T-cell (primary cell): ENCODE measurements around the gene GSE1. TPM values are rescaled to one million over a fixed set of nuclear protein-coding genes. Genes with fewer than 3 reads are reported as not detected.

Experiments
- ATAC-seq, 4 experiments: fragments of 200-7000 bp in 3 of 4; fragments of 150-1000 bp in 1 of 4; cut with Tn5 transposase; replicated peaks in 1 of 4; 1 replicate in 3 of 4; 2 replicates in 1 of 4; pipeline ENCODE4 v1.10.0; 2021; ENCODE audit warnings: moderate library complexity in 3 of 4, mild to moderate bottlenecking in 2 of 4, moderate number of reproducible peaks in 1 of 4
- CTCF ChIA-PET, 2 donors: fragments of 300-600 bp; sonication (Branson Sonifier 250); formaldehyde crosslinking; loops; one replicate each; lab custom pipeline; 2022; ENCODE audit warnings: antibody characterized with exemption in 2 of 2; lab: Charles Lee
- POLR2A ChIA-PET, 2 donors: fragments of 300-600 bp; sonication (Branson Sonifier 250); formaldehyde crosslinking; loops; one replicate each; lab custom pipeline; 2022; ENCODE audit warnings: antibody characterized with exemption in 2 of 2; lab: Charles Lee
- DNase-seq, 35 experiments: peaks; one replicate each; pipeline versions ENCODE4 v3.0.0 to v3.0.0-alpha.2; 2013 to 2023
- H3K27ac ChIP-seq: one replicate; pipeline ENCODE4 v1.5.1; 2013; ENCODE audit warnings: low read length
- H3K27me3 ChIP-seq, 2 experiments: replicated peaks in 1 of 2; 1 replicate in 1 of 2; 2 replicates in 1 of 2; pipeline versions ENCODE4 v1.6.1 to v1.7.0; 2013; ENCODE audit warnings: low read length in 1 of 2, mixed read lengths in 1 of 2; ENCODE audit not compliant: control insufficient read depth in 2 of 2, insufficient read depth in 2 of 2; ENCODE audit errors: extremely low read depth in 1 of 2
- H3K36me3 ChIP-seq, 2 donors: 1 replicate in 1 of 2; 2 replicates in 1 of 2; pipeline versions ENCODE4 v1.6.1 to v1.7.0; 2013; ENCODE audit warnings: low read length in 1 of 2; ENCODE audit not compliant: control insufficient read depth in 2 of 2, insufficient read depth in 1 of 2; ENCODE audit errors: extremely low read depth in 1 of 2
- H3K4me1 ChIP-seq, 2 experiments: 1 replicate in 1 of 2; 2 replicates in 1 of 2; pipeline versions ENCODE4 v1.6.1 to v1.7.0; 2013; ENCODE audit warnings: low read length in 2 of 2, mixed read lengths in 1 of 2; ENCODE audit not compliant: insufficient read depth in 2 of 2, control insufficient read depth in 1 of 2; ENCODE audit errors: extremely low read depth in 1 of 2
- H3K4me3 ChIP-seq, 2 donors: 1 replicate in 1 of 2; 2 replicates in 1 of 2; pipeline versions ENCODE4 v1.5.1 to v1.7.0; 2013; ENCODE audit warnings: mild to moderate bottlenecking in 2 of 2, low read length in 1 of 2, moderate library complexity in 1 of 2; ENCODE audit not compliant: control insufficient read depth in 1 of 2; ENCODE audit errors: extremely low read depth in 1 of 2
- H3K9me3 ChIP-seq: 2 replicates; pipeline ENCODE4 v1.7.0; 2013
- H3K27ac Mint-ChIP-seq, 2 donors: one replicate each; pipeline ENCODE4 v1.8.0; 2020 to 2021; ENCODE audit warnings: mild to moderate bottlenecking in 2 of 2, mixed read lengths in 2 of 2
- H3K27me3 Mint-ChIP-seq, 2 donors: one replicate each; pipeline ENCODE4 v1.8.0; 2021 to 2022; ENCODE audit warnings: mixed read lengths in 2 of 2
- H3K36me3 Mint-ChIP-seq: one replicate; pipeline ENCODE4 v1.8.0; 2021; ENCODE audit warnings: mixed read lengths
- H3K4me1 Mint-ChIP-seq, 3 donors: one replicate each; pipeline ENCODE4 v1.8.0; 2020 to 2022; ENCODE audit warnings: mixed read lengths in 3 of 3, mild to moderate bottlenecking in 1 of 3
- H3K4me3 Mint-ChIP-seq, 3 donors: one replicate each; pipeline ENCODE4 v1.8.0; 2020 to 2022; ENCODE audit warnings: mild to moderate bottlenecking in 3 of 3, mixed read lengths in 3 of 3, moderate library complexity in 3 of 3
- H3K9me3 Mint-ChIP-seq, 3 donors: one replicate each; pipeline ENCODE4 v1.8.0; 2020 to 2022; ENCODE audit warnings: mixed read lengths in 3 of 3
- WGBS: methylation state at CpG from one replicate; pipeline ENCODE4 v1.1.5; 2013; ENCODE audit warnings: missing lambda C conversion rate; ENCODE audit not compliant: insufficient coverage; 5-methylcytosine and 5-hydroxymethylcytosine counted together
- total RNA-seq, 35 experiments: library from RNA in 6 of 35; stranded (reverse) in 6 of 35; fragments of 120-200 nt in 1 of 35; gene quantifications; one replicate each; pipeline versions ENCODE4 v1.2.1 to v1.2.4 and lab custom pipeline; 2013 to 2026

GSE1 gene
- total RNA-seq, 5 donors from 2014 or later (not counting 1 experiment from before 2014, with no cell fraction given): 29.1 to 61.7 (median 37.4) TPM

- Mint-ChIP-seq H3K9me3 (no peaks in the 10 kb centered on the region), H3K27ac (no peak overlapping the region), H3K36me3 (peaks cover 45% of the 10 kb centered on the region), H3K27me3 (no peaks in the 10 kb centered on the region), H3K4me3 (no peak overlapping the region), H3K4me1 (peaks cover 0 to 3% (median 0%) of the 10 kb centered on the region in 3 donors)
- DNase-seq (no peak), ATAC-seq (no peak)
- no peaks in the 10 kb centered on the region for H3K4me1 ChIP-seq
- no peak overlapping the region for H3K4me3 ChIP-seq
- ChIA-PET CTCF (no interaction called here), POLR2A (no interaction called here)
- H3K9me3 ChIP-seq: no peaks in the 10 kb centered on the region
- 98% methylated on average over 31 of the region's 38 CpGs for WGBS
- no peaks in the 10 kb centered on the region for H3K27me3 ChIP-seq
- H3K27ac ChIP-seq: no peak overlapping the region
- peaks cover 39 to 76% of the 10 kb centered on the region in 2 donors for H3K36me3 ChIP-seq
Observed at GRCh38 chr16:85662976-85663830, 50.1 kb downstream of the GSE1 start.

GRCh38 chr16:85663891-85664321 is 50.8 kb downstream of the GSE1 start:
- ChIA-PET CTCF (no interaction called here), POLR2A (no interaction called here)
- no peaks in the 10 kb centered on the region for H3K9me3 Mint-ChIP-seq
- no peaks in the 10 kb centered on the region for H3K27me3 Mint-ChIP-seq
- H3K4me1 ChIP-seq: no peaks in the 10 kb centered on the region
- H3K4me1 Mint-ChIP-seq: peaks cover 0 to 3% (median 0%) of the 10 kb centered on the region in 3 donors
- peaks cover 45% of the 10 kb centered on the region for H3K36me3 Mint-ChIP-seq
- 93% methylated on average over 7 of the region's 12 CpGs for WGBS
- H3K4me3 Mint-ChIP-seq: no peak overlapping the region
- H3K27me3 ChIP-seq: no peaks in the 10 kb centered on the region
- no peaks in the 10 kb centered on the region for H3K9me3 ChIP-seq
- no peak overlapping the region for H3K27ac Mint-ChIP-seq
- H3K27ac ChIP-seq: no peak overlapping the region
- H3K4me3 ChIP-seq: no peak overlapping the region
- DNase-seq (no peak), ATAC-seq (no peak)
- peaks cover 41 to 77% of the 10 kb centered on the region in 2 donors for H3K36me3 ChIP-seq

DNA sequence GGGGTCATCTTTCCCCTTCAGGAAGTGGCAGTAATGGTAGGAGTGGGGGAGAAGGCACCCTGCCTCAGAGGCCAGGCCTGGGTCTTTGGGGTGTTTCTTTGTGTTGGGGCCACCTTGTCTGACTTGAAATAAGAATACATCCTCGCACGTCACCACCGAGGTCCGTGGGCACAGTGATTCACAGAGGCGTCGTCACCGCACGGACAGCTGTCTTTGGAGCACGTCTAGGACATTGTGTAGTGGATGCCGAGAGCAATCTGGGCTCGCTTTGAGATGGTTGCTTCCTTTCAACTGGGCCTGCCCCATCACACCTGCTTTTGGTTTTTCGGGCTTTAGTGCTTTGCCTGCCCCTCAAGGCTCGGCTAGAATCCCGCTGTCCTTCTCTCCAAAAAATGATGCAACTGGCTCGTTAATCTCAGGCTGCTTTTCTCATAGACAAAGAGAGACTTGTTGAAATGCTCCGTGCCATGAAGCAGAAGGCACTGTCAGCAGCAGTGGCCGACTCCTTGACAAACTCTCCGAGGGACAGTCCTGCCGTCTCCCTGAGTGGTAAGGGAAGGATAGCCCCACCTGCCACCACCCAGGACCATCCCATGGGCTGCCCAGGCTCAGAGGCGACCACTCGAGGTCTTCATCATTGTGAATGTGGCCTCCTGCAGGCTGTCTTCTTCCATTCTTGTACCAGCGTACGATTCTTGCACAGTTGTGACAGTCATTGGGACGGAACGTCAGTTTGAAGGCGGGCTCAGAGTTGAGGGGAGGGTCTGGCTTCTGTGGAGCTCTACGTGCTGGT is 51.7 kb downstream of the GSE1 start:
- Mint-ChIP-seq H3K27me3 (no peaks in the 10 kb centered on the region), H3K9me3 (no peaks in the 10 kb centered on the region), H3K4me3 (no peak overlapping the region), H3K4me1 (peaks cover 0 to under 1% (median 0%) of the 10 kb centered on the region in 3 donors), H3K36me3 (peaks cover 48% of the 10 kb centered on the region), H3K27ac (no peak overlapping the region)
- Histone ChIP-seq H3K36me3 (peaks cover 40 to 78% of the 10 kb centered on the region in 2 donors), H3K27me3 (no peaks in the 10 kb centered on the region), H3K4me3 (no peak overlapping the region), H3K27ac (no peak overlapping the region), H3K4me1 (no peaks in the 10 kb centered on the region), H3K9me3 (no peaks in the 10 kb centered on the region)
- ChIA-PET POLR2A (no interaction called here), CTCF (no interaction called here)
- ATAC-seq: no peak
- WGBS: 94% methylated on average over 22 of the region's 27 CpGs
- no peak for DNase-seq

GRCh38 chr16:85665373-85665740 is 52.2 kb downstream of the GSE1 start:
- Mint-ChIP-seq H3K9me3 (no peaks in the 10 kb centered on the region), H3K27ac (no peak overlapping the region)
- no peak for DNase-seq

GRCh38 chr16:85665929-85666328 is 52.8 kb downstream of the GSE1 start:
- H3K27me3 ChIP-seq: no peaks in the 10 kb centered on the region
- no peaks in the 10 kb centered on the region for H3K9me3 ChIP-seq
- ChIA-PET CTCF (interaction anchor here in 1 of 2 donors (0.6 kb wide), 1 partner anchor 15 kb away, joined by 3 read pairs; no protein-coding TSS in a partner anchor), POLR2A (no interaction called here)
- Mint-ChIP-seq H3K4me3 (no peak overlapping the region), H3K4me1 (no peaks in the 10 kb centered on the region), H3K27me3 (no peaks in the 10 kb centered on the region), H3K9me3 (no peaks in the 10 kb centered on the region), H3K36me3 (peaks cover 52% of the 10 kb centered on the region), H3K27ac (no peak overlapping the region)
- DNase-seq: no peak
- ATAC-seq: no peak
- H3K36me3 ChIP-seq: peaks cover 43 to 86% of the 10 kb centered on the region in 2 donors
- no peak overlapping the region for H3K27ac ChIP-seq
- WGBS: 94% methylated on average over 13 of the region's 13 CpGs
- no peak overlapping the region for H3K4me3 ChIP-seq
- H3K4me1 ChIP-seq: no peaks in the 10 kb centered on the region

More at GRCh38 chr16:85665373-85665740, 52.2 kb downstream of the GSE1 start:
- CTCF ChIA-PET: no interaction called here
- no peak overlapping the region for H3K4me3 Mint-ChIP-seq
- H3K36me3 Mint-ChIP-seq: peaks cover 48% of the 10 kb centered on the region
- Histone ChIP-seq H3K4me1 (no peaks in the 10 kb centered on the region), H3K27ac (no peak overlapping the region), H3K9me3 (no peaks in the 10 kb centered on the region), H3K4me3 (no peak overlapping the region), H3K27me3 (no peaks in the 10 kb centered on the region), H3K36me3 (peaks cover 40 to 82% of the 10 kb centered on the region in 2 donors)
- H3K27me3 Mint-ChIP-seq: no peaks in the 10 kb centered on the region
- POLR2A ChIA-PET: no interaction called here
- WGBS: over 99% methylated on average over 11 of the region's 12 CpGs
- H3K4me1 Mint-ChIP-seq: no peaks in the 10 kb centered on the region
- ATAC-seq: no peak

DNA sequence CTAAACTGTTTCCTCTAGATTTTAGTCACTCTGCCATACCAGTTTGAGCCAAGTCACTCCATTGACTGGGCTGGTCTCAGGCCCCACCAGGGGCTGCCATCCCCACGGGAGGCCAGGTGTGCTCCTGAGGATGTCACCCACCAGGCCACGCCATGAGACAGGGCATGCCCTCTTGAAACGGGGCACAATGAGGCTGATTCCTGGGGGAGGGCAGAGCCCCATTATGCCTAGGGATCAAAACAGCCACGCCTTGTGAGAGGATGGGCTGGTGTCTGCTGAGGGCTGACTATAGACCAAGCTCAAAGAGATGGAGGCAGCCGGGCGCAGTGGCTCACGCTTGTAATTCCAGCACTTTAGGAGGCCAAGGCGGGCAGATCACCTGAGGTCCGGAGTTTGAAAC is 54.1 kb downstream of the GSE1 start:
- no peak for DNase-seq

More for the DNA sequence above, 54.1 kb downstream of the GSE1 start:
- H3K36me3 ChIP-seq: peaks cover 40 to 92% of the 10 kb centered on the region in 2 donors
- no peak overlapping the region for H3K27ac ChIP-seq
- H3K27me3 Mint-ChIP-seq: no peaks in the 10 kb centered on the region
- ChIA-PET CTCF (no interaction called here), POLR2A (no interaction called here)
- no peak overlapping the region for H3K27ac Mint-ChIP-seq
- peaks cover 56% of the 10 kb centered on the region for H3K36me3 Mint-ChIP-seq
- H3K4me1 ChIP-seq: no peaks in the 10 kb centered on the region
- no peaks in the 10 kb centered on the region for H3K27me3 ChIP-seq
- no peak overlapping the region for H3K4me3 ChIP-seq
- H3K9me3 ChIP-seq: no peaks in the 10 kb centered on the region
- WGBS: 90% methylated on average over 9 of the region's 9 CpGs
- no peaks in the 10 kb centered on the region for H3K9me3 Mint-ChIP-seq
- ATAC-seq: no peak
- H3K4me1 Mint-ChIP-seq: no peaks in the 10 kb centered on the region
- no peak overlapping the region for H3K4me3 Mint-ChIP-seq
